Right lobe of liver (tissue), 6 donors: ENCODE measurements around the gene IFIH1. TPM values are rescaled to one million over a fixed set of nuclear protein-coding genes. Genes with fewer than 3 reads are reported as not detected.
A peak's percentile ranks its signal among the peaks of the same experiment; 100 is the strongest.

Experiments used
- ATAC-seq, 4 donors: fragments of 200-7000 bp; cut with Tn5 transposase; one replicate each; pipeline ENCODE4 v1.9.1; 2020; ENCODE audit warnings: mild to moderate bottlenecking in 4 of 4, moderate library complexity in 4 of 4
- DNase-seq, 3 donors: peaks; one replicate each; pipeline ENCODE4 v3.0.0-alpha.2; 2020
- H3K27ac ChIP-seq, 3 donors: fragments of 200-600 bp; one replicate each; pipeline ENCODE4 v1.8.0; 2022
- H3K27me3 ChIP-seq, 2 donors: fragments of 200-600 bp; one replicate each; pipeline ENCODE4 v1.8.0; 2022
- H3K36me3 ChIP-seq, 4 donors: fragments of 200-600 bp; sonication (generic) in 1 of 4; one replicate each; pipeline versions ENCODE4 v1.5.1 to v1.8.0; 2017 to 2022; ENCODE audit warnings: control low read depth in 1 of 4
- H3K4me1 ChIP-seq, 4 donors: fragments of 200-600 bp; sonication (generic) in 1 of 4; one replicate each; pipeline versions ENCODE4 v1.5.1 to v1.8.0; 2017 to 2022; ENCODE audit warnings: control low read depth in 1 of 4
- H3K4me3 ChIP-seq, 3 donors: fragments of 200-600 bp; one replicate each; pipeline ENCODE4 v1.8.0; 2022
- H3K9me3 ChIP-seq, 4 donors: fragments of 200-600 bp; sonication (generic) in 1 of 4; one replicate each; pipeline versions ENCODE4 v1.5.1 to v1.8.0; 2017 to 2022; ENCODE audit warnings: control low read depth in 1 of 4
- CTCF ChIP-seq, 4 donors: fragments of 200-600 bp in 3 of 4; fragments of 450-650 bp in 1 of 4; IDR thresholded peaks; one replicate each; pipeline versions ENCODE4 v1.5.1 to v1.8.0; 2016 to 2022; ENCODE audit warnings: antibody characterized with exemption in 4 of 4, mild to moderate bottlenecking in 2 of 4
- POLR2A ChIP-seq: fragments of 450-650 bp; IDR thresholded peaks from one replicate; pipeline ENCODE4 v1.6.1; 2017; ENCODE audit warnings: antibody characterized with exemption, mild to moderate bottlenecking
- WGBS: methylation state at CpG from one replicate; pipeline ENCODE4 v1.1.6; 2018; ENCODE audit warnings: low coverage, low lambda C conversion rate; ENCODE audit not compliant: insufficient coverage; ENCODE audit errors: missing lambda C conversion rate; 5-methylcytosine and 5-hydroxymethylcytosine counted together
- intact Hi-C, 2 donors: fragments of 100-400 bp; cut with DNase I; formaldehyde crosslinking; loops; one replicate each; pipeline versions ENCODE4 v1.11.2 to v1.14.1; 2022
- long read RNA-seq: library from polyadenylated mRNA; unstranded; transcript quantifications from one replicate; pipeline ENCODE4 v2.0.0, GENCODE V29; 2019
- total RNA-seq, 6 experiments: library from RNA; depleted of rRNA in 2 of 6; stranded (reverse); fragments of >200 nt in 2 of 6; fragmentation: NEBNext Ultra II Directional in 3 of 6; extraction: Animal tissue kit (Norgen Biotek cat#: 25700) in 3 of 6; gene quantifications; one replicate each; pipeline versions ENCODE4 v1.1.0 to v1.2.4, GENCODE V29; 2016 to 2023
- donor health status: DM: no; HTN: yes; CAD: no.
- donor health status: DM: no; HTN: no; CAD: no.
- donor health status: DM: no; HTN: no; CAD: no.
- donor health status: DM: no; HTN: yes; CAD: no.
- donor health status: DM: no; HTN: yes; CAD: no.

The IFIH1 gene
- total RNA-seq = 10 to 100 TPM in 5 of 6 experiments, 1 to 10 TPM in 1; 8.8 to 15.6 (median 11.9) TPM
- long read RNA-seq = 0 reads

GRCh38 chr2:162318328-162319180, at the start of gene IFIH1:
Gene IFIH1 (minus strand): TSS chr2:162318684. CDS start chr2:162318307, 377 bp downstream.
- Histone ChIP-seq H3K4me3 (peak within 1 kb of the TSS; percentile 63 to 88 (median 69)), H3K27me3 (no peaks in the 10 kb centered on the region), H3K27ac (peak within 1 kb of the TSS; percentile 95 to 99 (median 98)), H3K36me3 (no peaks in the 10 kb centered on the region), H3K9me3 (no peaks in the 10 kb centered on the region), H3K4me1 (peaks cover 0 to 19% (median 0%) of the 10 kb centered on the region in 4 donors)
- ATAC-seq (peak; percentile 94 to 97 (median 96)), DNase-seq (peak; percentile 86 to 92 (median 90))
- TF ChIP-seq CTCF (IDR thresholded peaks at IDR 0.05) (peak; percentile 25 to 49 (median 39)), POLR2A (peak; percentile 62)
- WGBS = 0% methylated on average over 18 of the region's 45 CpGs
- intact Hi-C loops = no loop called here

GRCh38 chr2:162365392-162365791, 46.9 kb upstream of the IFIH1 start:
- WGBS = 65% methylated on average over 2 of the region's 2 CpGs
- DNase-seq (no peak), ATAC-seq (no peak)
- no peak for TF ChIP-seq POLR2A
- Histone ChIP-seq H3K27me3 (no peaks in the 10 kb centered on the region), H3K27ac (no peak overlapping the region), H3K4me3 (no peak overlapping the region), H3K4me1 (no peaks in the 10 kb centered on the region), H3K36me3 (no peaks in the 10 kb centered on the region), H3K9me3 (no peaks in the 10 kb centered on the region)
- intact Hi-C loops = no loop called here

GRCh38 chr2:162344617-162344950, 26.1 kb upstream of the IFIH1 start:
- no peak for ATAC-seq

GRCh38 chr2:162343824-162344616, 25.5 kb upstream of the IFIH1 start, which contains the start of gene GCA:
Gene GCA (plus strand): TSS chr2:162344132. CDS start chr2:162344249, 117 bp downstream.
- peak; percentile 63 for TF ChIP-seq POLR2A
- peak in 3 of 4 donors; percentile 1 to 24 (median 21) for TF ChIP-seq CTCF (IDR thresholded peaks at IDR 0.05)
- Histone ChIP-seq H3K4me3 (peak within 1 kb of the TSS; percentile 84 to 91 (median 86)), H3K4me1 (peaks cover 0 to 3% (median 0%) of the 10 kb centered on the region in 4 donors), H3K27ac (peak within 1 kb of the TSS; percentile 53 to 83 (median 67)), H3K36me3 (peaks cover 0 to 4% (median 0%) of the 10 kb centered on the region in 4 donors), H3K9me3 (no peaks in the 10 kb centered on the region), H3K27me3 (no peaks in the 10 kb centered on the region)
- WGBS = 3% methylated on average over 14 of the region's 57 CpGs
- ATAC-seq (peak; percentile 98 to 100 (median 99)), DNase-seq (peak; percentile 98)
- intact Hi-C loops = no loop called here

More at GRCh38 chr2:162344617-162344950, 26.1 kb upstream of the IFIH1 start:
- WGBS = 6% methylated on average over 8 of the region's 8 CpGs
- H3K9me3 ChIP-seq = no peaks in the 10 kb centered on the region
- no peak for DNase-seq
- TF ChIP-seq CTCF (IDR thresholded peaks at IDR 0.05) = no peak
- no peak for TF ChIP-seq POLR2A
- H3K27ac ChIP-seq = peak overlapping the region; percentile 53 to 83 (median 67)
- H3K36me3 ChIP-seq = peaks cover 0 to 4% (median 0%) of the 10 kb centered on the region in 4 donors
- peak overlapping the region; percentile 84 to 91 (median 86) for H3K4me3 ChIP-seq
- intact Hi-C loops = no loop called here
- H3K4me1 ChIP-seq = peaks cover 0 to 3% (median 0%) of the 10 kb centered on the region in 4 donors
- no peaks in the 10 kb centered on the region for H3K27me3 ChIP-seq
